ENCODE measurements around the gene DERL2.
"Not testable (repeated sequence)": the region's sequence is repeated elsewhere in the genome, so short reads cannot be mapped to it uniquely, and the experiment has no call there.

The DERL2 gene

GRCh38 chr17:5438716-5439445 is 47.1 kb downstream of the DERL2 start, which contains the start of gene C1QBP:
TSS of gene C1QBP (minus strand) at chr17:5439155. CDS start at chr17:5439073, 82 bp downstream.
- FAIRE-seq (no peak), DNase-seq (ENCODE audit: low spot score) (peak; percentile 89)

- FAIRE-seq (no peak), DNase-seq (ENCODE audit: low spot score) (no peak)
Observed at GRCh38 chr17:5437721-5438317, 48.2 kb downstream of the DERL2 start.

- not testable (repeated sequence) for FAIRE-seq
Observed at GRCh38 chr17:5435781-5436315, 50.1 kb downstream of the DERL2 start.

GRCh38 chr17:5434984-5435383 is 51.0 kb downstream of the DERL2 start:
- FAIRE-seq: no peak

More at GRCh38 chr17:5435781-5436315, 50.1 kb downstream of the DERL2 start:
- DNase-seq (ENCODE audit: low spot score): not testable (repeated sequence)

GRCh38 chr17:5431949-5432556 is 53.9 kb downstream of the DERL2 start:
- FAIRE-seq (no peak), DNase-seq (ENCODE audit: low spot score) (no peak)

More at GRCh38 chr17:5434984-5435383, 51.0 kb downstream of the DERL2 start:
- DNase-seq (ENCODE audit: low spot score): no peak

GRCh38 chr17:5431234-5431633 is 54.7 kb downstream of the DERL2 start:
- not testable (repeated sequence) for DNase-seq (ENCODE audit: low spot score); FAIRE-seq

- DNase-seq (ENCODE audit: low spot score) (no peak), FAIRE-seq (no peak)
Observed at GRCh38 chr17:5430413-5430999, 55.5 kb downstream of the DERL2 start.

GRCh38 chr17:5429191-5429887 is 56.6 kb downstream of the DERL2 start:
- no peak for FAIRE-seq
- no peak for DNase-seq (ENCODE audit: low spot score)

- FAIRE-seq (no peak), DNase-seq (ENCODE audit: low spot score) (no peak)
Observed at GRCh38 chr17:5425826-5426225, 60.2 kb downstream of the DERL2 start.

- no peak for DNase-seq (ENCODE audit: low spot score)
- no peak for FAIRE-seq
Observed at GRCh38 chr17:5424909-5425308, 61.1 kb downstream of the DERL2 start.

- FAIRE-seq: no peak
- peak; percentile 14 for DNase-seq (ENCODE audit: low spot score)
Observed at GRCh38 chr17:5422505-5422904, 63.5 kb downstream of the DERL2 start.
